GM21717 (cell line): Measurements from ENCODE around the gene TMEM106B.
A peak's percentile ranks its signal among the peaks of the same experiment; 100 is the strongest.

Experiments
- ATAC-seq: cut with Tn5 transposase; IDR thresholded peaks from one replicate; pipeline ENCODE4 v1.9.1; 2021; ENCODE audit warnings: mild to moderate bottlenecking, moderate library complexity; ENCODE audit not compliant: unreplicated experiment

TMEM106B gene

DNA sequence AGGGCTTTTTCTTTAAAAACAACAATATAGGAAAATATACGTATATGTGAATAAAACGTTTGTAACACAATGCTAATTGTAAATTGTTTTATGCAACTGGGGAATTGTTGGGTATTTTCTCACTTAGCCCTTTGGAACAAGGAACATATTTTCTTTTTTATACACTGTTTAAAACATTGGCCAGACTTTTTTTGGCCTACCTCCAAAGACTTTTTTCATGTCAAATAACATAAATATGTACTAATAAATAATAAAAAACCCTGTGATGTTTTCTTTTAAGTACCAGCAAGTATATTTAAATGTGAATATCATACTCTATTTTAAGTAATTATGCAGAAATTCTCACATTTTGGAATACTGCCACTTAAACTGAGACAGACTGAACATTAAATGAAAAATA is 15.7 kb downstream of the TMEM106B start:
- no peak for ATAC-seq

DNA sequence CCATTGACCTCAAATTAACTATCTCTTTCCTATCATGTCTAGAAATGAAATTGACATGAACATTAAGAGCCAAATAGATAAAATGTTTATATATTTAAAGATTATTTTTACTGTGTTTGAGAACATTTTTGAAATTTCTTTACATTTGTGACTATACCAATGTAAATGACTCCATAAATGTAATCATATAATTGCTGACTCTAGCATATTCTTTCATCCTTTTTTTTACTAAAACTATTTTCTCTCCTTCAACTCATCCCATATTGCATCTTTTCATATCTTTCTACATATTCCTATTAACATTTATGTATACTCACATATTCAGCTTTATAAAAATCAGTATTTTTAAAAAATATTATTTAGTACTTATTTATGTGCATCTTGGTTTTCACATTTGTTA is 16.9 kb downstream of the TMEM106B start:
- no peak for ATAC-seq

DNA sequence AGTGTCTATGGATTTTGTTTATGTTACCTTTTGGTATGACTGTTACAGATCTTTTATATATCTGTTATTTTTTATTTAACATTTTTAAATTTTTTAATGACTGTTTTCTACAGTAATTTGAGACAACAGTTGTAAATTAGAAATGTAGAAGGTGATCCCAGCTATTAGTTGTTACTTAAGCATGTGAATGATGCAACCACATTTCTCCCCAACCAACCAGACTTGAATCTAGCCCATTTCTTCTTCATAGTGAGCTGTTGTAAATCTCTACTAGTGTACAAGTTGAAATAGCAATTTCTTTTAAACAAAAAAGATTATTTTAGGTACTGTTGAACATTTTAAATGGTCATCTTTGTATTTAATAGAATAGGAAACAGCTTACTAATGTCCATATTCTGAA is 18.0 kb downstream of the TMEM106B start:
- no peak for ATAC-seq

DNA sequence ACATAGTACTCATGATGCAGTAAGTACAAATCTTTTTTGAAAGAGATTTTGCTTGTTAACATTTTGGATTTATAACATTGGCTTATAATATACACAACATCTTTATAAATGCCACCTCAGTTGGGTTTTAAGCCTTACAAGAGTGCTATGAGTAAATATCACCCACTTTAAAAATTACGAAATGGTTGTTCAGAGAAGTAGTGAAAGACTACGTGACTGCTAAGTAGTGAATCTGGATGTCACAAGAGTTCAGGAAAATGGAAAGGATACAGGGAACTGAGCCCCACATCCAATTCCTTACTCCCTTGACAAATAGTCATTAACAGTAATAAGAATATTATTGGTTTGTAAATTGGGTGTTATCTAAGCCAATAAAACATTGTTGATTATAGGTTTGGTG is 20.0 kb downstream of the TMEM106B start:
- no peak for ATAC-seq

DNA sequence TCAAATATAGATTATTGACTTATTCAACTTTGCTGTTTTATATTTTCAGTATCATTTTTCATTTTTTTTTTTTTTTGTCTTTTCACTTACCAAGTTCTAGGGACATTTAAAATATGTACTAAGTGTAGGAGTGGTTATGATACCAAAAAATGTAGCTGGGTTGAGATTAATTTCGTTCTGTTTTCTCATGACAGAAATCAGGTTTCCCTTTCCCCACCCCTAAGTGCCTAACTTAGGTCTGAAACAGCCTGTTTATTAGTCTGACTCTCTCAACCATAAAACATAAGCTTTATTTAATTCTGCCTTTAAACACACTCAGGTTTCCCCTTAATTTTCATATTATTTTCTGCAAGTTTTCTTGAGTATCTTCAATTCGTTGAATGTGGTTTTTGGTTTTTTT is 22.1 kb downstream of the TMEM106B start:
- ATAC-seq = peak; percentile 85

DNA sequence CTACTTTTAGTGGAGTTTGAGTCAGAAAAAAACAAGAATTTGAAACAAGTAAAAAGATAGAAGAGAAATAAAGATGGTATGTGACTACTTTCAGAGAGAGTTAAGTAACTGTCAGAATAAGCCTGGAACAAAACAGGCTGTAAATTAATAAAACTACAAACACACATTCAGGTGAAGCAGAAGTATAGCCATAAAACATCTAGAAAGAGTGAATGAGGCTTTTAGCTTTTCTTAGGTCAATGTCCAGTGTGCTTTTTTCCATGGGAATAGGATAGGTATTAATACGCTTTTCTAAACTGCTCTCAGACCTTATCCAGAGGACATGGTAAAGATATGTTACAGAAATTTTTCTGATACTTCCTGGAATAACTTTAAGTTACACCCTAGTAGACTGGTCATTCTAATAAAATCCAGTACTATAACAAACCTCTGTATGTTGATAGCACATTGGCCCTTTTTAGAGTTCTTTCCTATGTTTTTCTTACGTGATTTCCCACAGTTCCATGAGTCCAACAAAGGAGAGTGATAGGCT is 23.3 kb downstream of the TMEM106B start:
- ATAC-seq = no peak

DNA sequence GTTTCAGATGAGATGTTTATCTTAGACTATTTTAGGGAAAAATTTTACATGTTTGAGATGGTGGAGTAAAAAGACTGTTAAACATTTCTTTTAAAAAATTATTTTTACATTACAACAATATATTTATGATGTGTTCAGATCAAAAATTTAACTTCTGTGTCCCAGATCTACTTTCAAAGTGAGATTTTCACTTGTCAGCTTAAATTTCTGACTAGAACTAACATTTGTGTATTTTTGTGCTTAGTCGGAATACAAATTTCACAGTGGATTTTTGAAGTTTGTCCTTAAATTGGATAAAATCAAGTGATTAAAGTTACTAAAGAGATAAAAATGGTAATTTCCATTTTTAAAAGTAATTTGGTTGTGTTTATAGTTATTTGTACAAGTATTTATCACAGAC is 24.9 kb downstream of the TMEM106B start:
- ATAC-seq = no peak

DNA sequence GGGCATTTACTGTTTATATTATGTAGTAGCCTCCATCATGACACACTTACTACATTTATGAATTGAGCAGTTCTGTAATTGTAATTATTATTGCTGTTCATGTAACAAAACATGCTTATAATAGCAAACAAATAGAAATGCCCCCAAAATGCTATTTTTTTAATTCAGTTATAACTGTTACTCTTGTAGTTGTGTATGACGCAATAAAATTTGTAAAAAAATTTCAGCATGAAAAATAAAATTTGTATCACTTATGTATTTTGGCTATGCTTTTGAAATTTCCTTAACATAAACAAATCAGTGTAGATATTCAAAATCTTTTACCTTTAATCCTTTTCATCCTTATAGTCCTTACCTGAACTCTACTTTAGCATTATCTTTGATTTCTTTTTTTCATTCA is 25.9 kb downstream of the TMEM106B start:
- no peak for ATAC-seq

DNA sequence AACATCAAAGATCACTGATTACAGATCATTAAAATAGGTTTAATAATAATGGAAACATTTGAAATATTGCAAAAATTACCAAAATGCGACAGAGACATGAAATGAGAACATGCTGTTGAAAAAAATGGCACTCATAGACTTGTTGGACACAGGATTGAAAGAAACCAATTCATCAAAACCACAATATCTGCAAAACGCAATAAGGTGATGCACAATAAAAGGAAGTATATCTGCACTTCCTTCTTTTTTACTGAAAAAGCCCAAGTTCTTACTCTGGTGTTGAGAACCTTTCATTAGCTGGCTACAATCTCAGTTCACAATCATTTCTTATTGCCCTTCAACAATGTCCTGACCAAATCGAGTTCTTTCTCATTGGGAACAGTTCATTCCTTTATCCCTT is 28.7 kb downstream of the TMEM106B start:
- no peak for ATAC-seq

DNA sequence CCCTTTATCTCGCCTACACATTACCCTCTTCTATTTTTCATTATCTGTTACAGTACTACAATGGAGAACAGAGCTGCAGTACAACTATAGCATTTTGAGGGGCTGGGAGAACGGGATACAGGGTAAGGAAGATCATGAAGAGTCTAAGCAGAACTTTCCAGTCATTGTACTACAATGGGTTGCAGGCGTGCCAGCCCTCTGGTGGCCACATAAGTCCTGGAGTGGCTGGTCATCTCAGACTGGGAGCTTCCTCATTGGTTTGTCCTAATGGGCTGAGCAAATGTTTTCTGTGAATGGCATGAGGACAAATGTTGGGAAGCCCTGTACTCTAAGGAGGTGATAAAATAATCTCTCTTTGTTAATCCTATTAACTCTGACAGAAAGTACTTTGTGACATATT is 33.0 kb downstream of the TMEM106B start:
- ATAC-seq = no peak

DNA sequence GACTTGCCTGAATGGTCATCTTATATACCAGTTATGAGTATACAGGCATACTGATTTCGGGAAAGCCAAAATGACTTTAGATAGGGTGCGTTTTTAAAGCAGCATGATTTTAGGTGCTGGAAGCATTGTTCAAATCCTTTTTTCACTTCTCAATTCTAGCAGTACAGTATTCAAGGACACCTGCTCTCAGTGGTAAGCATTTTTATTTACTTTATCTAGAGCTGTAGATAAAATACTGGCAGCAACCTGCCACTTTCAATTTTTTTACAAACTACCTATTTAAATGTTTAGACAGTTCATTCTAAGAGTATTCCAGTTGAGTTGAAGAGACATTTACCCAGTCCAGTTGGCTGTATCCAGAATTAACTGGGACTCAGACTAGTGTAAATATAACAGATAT is 33.6 kb downstream of the TMEM106B start:
- ATAC-seq = no peak

DNA sequence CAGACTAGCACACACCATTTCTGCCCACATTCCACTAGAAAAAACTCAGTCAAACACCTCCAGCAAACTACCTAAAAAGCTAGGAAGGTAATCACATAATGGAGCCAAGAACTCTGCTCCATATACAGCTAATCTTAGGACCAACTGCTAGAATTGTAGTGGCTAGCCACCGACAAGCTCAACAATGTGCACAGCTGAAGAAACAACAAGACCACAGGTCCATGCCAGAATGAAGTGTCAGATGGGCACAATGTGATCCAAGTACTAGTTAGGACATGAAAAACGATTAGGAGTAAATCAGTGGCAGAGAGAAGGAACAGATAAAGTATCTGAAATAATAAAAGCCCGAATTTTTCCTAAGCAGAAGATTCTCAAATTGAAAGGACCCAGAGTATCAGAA is 38.6 kb downstream of the TMEM106B start:
- ATAC-seq = no peak

DNA sequence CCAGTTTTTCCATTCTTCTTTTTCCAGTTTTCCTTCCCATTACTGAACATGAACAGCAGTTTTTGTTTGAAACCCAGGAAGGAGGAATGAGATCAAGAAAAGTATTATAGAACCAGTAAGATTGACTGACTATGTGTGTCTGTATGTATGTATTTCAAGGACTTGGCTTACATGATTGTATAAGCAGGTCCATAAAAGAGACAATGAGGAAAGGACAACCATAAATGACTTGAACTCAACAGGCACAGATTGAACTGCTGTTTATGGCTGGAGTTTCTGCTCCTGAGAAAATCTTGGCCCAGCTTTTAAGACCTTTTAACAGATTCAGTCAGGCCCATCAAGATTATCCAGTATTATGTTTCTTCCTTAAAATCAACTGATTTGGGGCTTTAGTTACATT is 39.1 kb downstream of the TMEM106B start:
- ATAC-seq = no peak

DNA sequence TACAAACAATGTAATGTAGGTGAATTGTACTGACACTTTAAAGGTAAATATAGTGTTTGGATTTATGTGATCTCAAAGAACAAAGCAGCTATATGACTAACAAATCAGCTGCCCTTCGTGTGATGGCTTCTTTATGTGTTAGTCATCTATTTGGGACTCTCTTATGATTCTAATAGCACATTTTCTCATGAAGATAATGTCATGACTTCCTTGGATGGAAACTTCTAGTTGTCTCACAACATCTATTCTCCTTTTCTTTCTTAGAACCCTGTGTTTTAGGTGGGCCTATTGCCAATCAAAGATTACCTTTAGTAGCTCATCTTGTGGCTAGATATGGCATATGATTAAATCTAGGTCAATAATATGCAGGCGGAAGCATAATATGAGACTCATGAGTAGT is 45.0 kb downstream of the TMEM106B start:
- no peak for ATAC-seq

DNA sequence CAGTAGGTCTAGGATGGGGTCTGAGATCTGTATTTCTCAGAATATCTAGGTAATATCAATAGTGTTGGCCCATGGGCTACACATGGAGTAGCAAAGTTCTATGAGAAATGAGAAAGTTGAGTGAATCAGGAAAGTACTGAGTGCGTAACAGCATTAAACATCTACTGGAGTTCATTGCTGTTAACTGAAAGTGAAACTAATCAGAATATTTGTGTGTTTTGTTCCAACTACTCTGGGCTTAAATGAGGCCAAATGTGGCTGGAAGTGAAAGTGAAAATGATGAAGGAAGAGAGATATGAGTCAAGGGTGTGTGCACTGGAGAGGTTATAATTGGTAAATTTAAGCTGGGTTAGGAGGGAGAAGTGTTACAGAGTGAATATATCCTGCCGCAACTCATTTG is 46.5 kb downstream of the TMEM106B start:
- ATAC-seq = peak; percentile 100

DNA sequence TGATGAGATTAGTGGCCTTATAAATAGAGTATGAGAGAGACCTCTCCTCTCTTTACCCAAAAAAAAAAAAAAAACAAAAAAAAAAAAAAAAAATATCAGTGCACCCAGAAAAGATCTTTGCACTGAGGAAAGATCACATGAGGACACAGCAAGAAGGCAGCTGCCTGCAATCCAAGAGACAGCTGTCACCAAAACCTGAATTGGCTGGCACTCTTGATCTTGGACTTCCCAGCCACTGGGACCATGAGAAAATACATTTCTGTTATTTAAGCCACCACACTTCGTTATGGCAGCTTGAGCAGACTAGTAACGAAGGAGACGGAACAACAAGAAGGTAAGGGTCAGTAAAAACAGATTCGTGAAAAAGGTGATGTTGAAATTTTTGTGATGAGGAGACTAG is 47.0 kb downstream of the TMEM106B start:
- ATAC-seq = no peak

DNA sequence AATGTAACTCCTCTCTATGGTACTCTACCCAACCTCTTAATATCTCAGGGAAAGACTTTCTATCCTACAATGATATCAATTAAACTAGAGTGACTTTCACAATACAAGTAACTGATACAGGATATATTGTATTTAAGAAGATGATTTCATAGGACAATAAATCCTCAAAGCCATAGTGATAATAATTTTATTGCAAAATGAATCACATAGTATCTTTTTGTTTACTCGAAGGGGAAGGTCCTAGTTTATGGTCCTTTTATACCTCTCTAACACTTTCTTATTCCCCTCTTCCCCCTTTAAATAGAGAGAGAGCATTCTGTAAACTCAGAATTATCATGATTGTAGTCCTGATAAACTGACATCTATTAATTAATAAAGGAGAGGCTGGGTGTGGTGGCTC is 56.4 kb downstream of the TMEM106B start:
- no peak for ATAC-seq

DNA sequence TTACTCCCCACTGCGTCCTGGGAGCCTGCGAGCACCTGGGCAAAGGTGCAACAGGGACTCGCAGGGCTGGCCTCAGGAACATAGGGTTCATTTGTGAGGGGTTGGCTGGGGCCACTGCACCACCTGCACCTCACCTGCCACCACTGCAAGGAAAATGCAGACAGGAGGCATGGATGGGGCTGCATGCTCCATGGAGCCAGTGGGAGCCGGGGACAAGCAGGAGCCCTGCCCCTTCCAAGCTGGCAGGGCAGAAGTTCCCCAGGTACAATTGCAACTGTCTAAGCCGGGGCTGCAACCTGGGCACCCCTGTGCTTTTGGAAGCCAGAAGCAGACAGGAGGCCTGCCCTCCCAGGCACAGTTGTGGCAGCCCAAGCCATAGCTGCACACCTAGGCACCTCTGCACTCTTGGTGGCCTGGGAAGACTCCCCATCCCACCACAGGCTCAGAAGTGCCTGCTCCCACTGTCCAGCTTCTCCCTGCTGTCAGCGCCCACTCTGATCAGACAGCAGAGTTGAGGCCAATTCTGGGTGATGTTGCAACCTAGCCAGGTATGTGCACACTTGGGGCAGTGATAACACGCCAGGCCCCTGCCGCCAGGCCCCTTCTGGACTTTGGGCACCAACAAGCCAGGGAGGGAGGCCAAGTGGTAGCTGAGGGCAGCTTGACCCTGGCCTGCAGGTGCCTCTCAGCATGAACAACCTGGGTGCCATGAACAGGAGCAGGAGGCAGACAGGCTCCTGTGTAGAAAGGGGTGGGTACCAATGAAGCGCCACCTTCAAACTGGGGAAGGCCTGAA is 58.2 kb downstream of the TMEM106B start:
- ATAC-seq = no peak

DNA sequence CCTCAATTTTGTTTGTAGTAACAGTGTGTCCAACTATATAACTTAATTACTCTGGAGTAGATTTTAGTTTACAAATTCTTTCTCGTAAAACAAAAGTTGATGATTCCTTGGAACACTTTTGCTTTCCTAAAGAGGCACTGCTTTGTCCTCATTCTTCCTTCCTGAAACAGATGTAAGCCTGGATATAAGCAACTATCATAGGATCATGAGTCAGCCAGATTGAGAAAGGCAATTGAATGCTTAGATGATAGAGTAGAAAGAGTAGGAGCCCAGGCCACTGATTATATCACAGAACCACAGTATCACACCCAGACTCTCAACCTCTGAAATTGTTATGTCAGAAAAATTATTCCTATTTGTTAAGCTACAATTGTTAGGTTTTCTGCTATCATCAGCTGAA is 69.9 kb downstream of the TMEM106B start:
- ATAC-seq = no peak

DNA sequence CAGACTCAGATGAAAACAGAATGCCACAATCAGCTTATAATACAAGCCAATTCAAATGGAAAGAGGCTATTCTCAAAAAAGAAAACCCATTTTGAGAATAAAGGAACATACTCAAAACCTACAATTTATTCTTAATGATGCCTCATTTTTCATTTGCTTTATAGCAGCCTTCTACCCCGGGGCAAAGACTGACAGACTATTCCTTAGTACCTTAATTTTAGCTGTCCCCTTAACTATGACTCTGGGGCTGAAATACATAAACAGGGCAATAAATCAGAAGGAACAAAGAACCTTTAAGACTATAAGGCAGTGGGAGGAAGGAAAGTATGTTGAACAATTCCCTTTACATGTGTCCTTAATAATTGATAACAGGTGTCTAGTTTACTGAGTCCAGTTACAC is 76.8 kb downstream of the TMEM106B start:
- ATAC-seq = no peak

DNA sequence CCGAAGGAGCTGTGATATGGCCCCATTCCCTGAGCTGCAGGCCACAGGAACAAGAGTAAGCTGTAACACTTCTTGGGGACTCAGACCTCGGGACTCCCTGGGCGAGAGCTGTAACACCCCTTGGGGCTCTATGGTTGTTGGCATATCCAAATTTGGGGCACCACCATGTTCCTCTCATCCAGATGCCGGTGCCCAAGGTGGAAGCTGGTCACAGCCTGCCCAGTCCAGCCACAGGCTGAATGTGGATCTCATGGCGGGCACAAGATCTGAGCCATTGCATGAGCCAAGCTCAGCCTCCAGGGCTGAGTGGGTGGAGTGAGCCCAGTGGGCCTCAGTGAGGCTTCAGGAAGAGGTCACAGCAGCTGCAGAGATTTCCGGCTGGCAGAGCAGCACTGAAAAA is 78.9 kb downstream of the TMEM106B start:
- ATAC-seq = no peak

DNA sequence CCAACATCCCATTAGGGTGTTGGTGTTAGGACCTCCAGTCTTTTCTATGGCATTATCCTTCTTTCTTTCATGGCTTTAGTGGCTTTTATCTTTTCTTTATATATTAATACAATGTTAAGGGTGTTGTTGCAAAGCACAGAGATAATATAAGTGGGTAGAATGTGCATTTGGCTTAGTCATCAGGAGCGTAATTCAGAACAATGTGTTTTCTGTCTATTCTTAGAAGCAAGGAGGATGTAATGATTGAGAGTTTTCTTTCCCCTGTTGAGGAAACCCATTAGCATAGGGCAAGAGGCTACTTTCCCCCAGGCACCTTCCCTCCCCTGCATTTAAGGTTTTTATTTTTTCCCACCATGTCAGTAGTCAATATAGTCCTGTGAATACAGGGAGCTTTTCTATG is 79.7 kb downstream of the TMEM106B start:
- no peak for ATAC-seq

DNA sequence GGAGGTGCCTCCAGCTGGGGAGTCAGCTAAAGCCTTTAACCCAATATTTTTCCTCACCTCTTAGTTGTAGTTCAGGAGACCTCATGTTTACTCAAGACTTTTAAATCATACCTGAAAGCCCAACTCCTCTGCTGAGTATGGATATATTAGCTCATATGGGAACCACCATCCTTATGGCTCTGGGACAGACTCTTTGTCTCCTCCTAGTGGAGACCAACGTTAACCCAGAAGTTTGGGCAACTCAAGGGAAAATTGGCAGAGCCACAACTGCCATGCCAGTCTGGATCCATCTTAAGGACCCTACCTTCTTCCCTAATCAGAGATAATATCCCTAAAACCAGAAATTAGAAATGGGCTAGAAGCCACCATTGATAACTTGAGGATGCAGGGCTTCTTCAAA is 80.8 kb downstream of the TMEM106B start:
- peak; percentile 51 for ATAC-seq
